ENCODE measurements around the gene CCDC47. TPM values are rescaled to one million over a fixed set of nuclear protein-coding genes. Genes with fewer than 3 reads are reported as not detected.

CCDC47 gene
- polyA plus RNA-seq, 1 donor (not counting 4 experiments of a cell fraction or from before 2014, with no cell fraction given) = 86.4 TPM

DNA sequence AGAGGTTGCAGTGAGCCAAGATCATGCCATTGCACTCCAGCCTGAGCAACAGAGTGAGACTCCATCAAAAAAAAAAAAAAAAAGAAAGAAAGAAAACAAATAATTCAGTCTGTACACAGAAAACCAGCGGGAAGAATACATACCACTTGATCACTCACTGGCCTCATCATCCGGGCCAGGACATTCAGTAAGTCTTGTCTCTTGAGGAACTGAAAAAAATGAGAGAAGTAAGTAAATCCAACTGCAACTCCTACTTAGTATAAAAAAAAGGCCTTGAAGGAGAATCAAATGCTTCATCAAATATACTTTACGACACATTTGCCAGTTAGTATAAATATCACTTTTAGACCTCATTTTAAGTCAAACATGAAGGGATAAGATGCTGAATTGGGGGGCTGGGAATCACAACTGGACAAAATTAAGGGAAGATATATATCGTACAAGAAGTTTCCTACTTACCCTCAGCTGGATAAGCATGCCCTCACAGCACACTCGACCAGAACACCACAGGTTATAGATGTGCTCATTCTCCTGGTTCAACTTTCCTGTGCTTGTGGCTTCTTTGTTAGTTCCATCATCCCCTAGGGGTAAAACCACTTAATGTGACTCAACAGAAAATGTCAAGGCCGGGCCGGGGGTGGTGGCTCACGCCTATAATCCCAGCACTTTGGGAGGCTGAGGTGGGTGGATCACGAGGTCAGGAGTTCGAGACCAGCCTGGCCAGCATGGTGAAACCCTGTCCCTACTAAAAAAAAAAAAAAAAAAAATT, 12.4 kb downstream of the CCDC47 start:
- H3K27me3 ChIP-seq (ENCODE audit: control insufficient read depth, extremely low read depth, insufficient read depth, low read length) = no peaks in the 10 kb centered on the region
- DNase-seq (ENCODE audit: low read depth, low spot score) (no peak), FAIRE-seq (no peak)
- no peaks in the 10 kb centered on the region for H4K20me1 ChIP-seq (ENCODE audit: control insufficient read depth, extremely low read depth, insufficient read depth, low read length)
- H3K79me2 ChIP-seq (ENCODE audit: control insufficient read depth, insufficient read depth, low read length) = peaks cover 9% of the 10 kb centered on the region
- H3K9me1 ChIP-seq (ENCODE audit: control insufficient read depth, extremely low read depth, insufficient read depth, low read length) = no peaks in the 10 kb centered on the region
- no peaks in the 10 kb centered on the region for H3K4me1 ChIP-seq (ENCODE audit: control insufficient read depth, extremely low read depth, insufficient read depth, low read length)
- H3K36me3 ChIP-seq (ENCODE audit: control insufficient read depth in 2 of 2, extremely low read depth in 1 of 2, insufficient read depth in 2 of 2, low read length in 2 of 2) = peaks cover 24 to 31% of the 10 kb centered on the region in 2 experiments
- no peak overlapping the region for H3K9ac ChIP-seq (ENCODE audit: control insufficient read depth, extremely low read depth, insufficient read depth, low read length)
- TF ChIP-seq EZH2 (IDR thresholded peaks at IDR 0.05; ENCODE audit: low read length) (no peak), CTCF (optimal IDR thresholded peaks at IDR 0.05 in 1 of 3, IDR thresholded peaks at IDR 0.05 in 1 of 3, conservative IDR thresholded peaks at IDR 0.05 in 1 of 3; ENCODE audit: extremely low read depth in 1 of 3, insufficient read depth in 2 of 3, low read length in 3 of 3) (no peak)
- no peak overlapping the region for H3K4me2 ChIP-seq (ENCODE audit: control insufficient read depth, extremely low read depth, insufficient read depth, low read depth, low read length)
- H2AFZ ChIP-seq (ENCODE audit: control insufficient read depth, low read length) = no peak overlapping the region
- dilution Hi-C loops (cut with MboI; ENCODE audit: extremely low pct_ligation_motif_present, low sequenced_read_pairs) = no loop called here
- H3K4me3 ChIP-seq (ENCODE audit: control insufficient read depth in 2 of 3, extremely low read depth in 1 of 3, insufficient read depth in 2 of 3, low read depth in 1 of 3, low read length in 3 of 3) = no peak overlapping the region
- no peaks in the 10 kb centered on the region for H3K9me3 ChIP-seq (ENCODE audit: control insufficient read depth, low read depth, low read length)
- H3K27ac ChIP-seq (ENCODE audit: control insufficient read depth, insufficient read depth, low read length) = no peak overlapping the region

- Histone ChIP-seq H2AFZ (ENCODE audit: control insufficient read depth, low read length) (no peak overlapping the region), H3K4me3 (ENCODE audit: control insufficient read depth in 2 of 3, extremely low read depth in 1 of 3, insufficient read depth in 2 of 3, low read depth in 1 of 3, low read length in 3 of 3) (no peak overlapping the region), H4K20me1 (ENCODE audit: control insufficient read depth, extremely low read depth, insufficient read depth, low read length) (no peaks in the 10 kb centered on the region), H3K27ac (ENCODE audit: control insufficient read depth, insufficient read depth, low read length) (no peak overlapping the region), H3K79me2 (ENCODE audit: control insufficient read depth, insufficient read depth, low read length) (no peaks in the 10 kb centered on the region), H3K27me3 (ENCODE audit: control insufficient read depth, extremely low read depth, insufficient read depth, low read length) (no peaks in the 10 kb centered on the region), H3K9ac (ENCODE audit: control insufficient read depth, extremely low read depth, insufficient read depth, low read length) (no peak overlapping the region), H3K4me2 (ENCODE audit: control insufficient read depth, extremely low read depth, insufficient read depth, low read depth, low read length) (no peak overlapping the region), H3K4me1 (ENCODE audit: control insufficient read depth, extremely low read depth, insufficient read depth, low read length) (no peaks in the 10 kb centered on the region), H3K9me1 (ENCODE audit: control insufficient read depth, extremely low read depth, insufficient read depth, low read length) (no peaks in the 10 kb centered on the region), H3K36me3 (ENCODE audit: control insufficient read depth in 2 of 2, extremely low read depth in 1 of 2, insufficient read depth in 2 of 2, low read length in 2 of 2) (peaks cover 26 to 38% of the 10 kb centered on the region in 2 experiments), H3K9me3 (ENCODE audit: control insufficient read depth, low read depth, low read length) (no peaks in the 10 kb centered on the region)
- no peak for FAIRE-seq
- DNase-seq (ENCODE audit: low read depth, low spot score) = no peak
- TF ChIP-seq CTCF (optimal IDR thresholded peaks at IDR 0.05 in 1 of 3, IDR thresholded peaks at IDR 0.05 in 1 of 3, conservative IDR thresholded peaks at IDR 0.05 in 1 of 3; ENCODE audit: extremely low read depth in 1 of 3, insufficient read depth in 2 of 3, low read length in 3 of 3) (no peak), EZH2 (IDR thresholded peaks at IDR 0.05; ENCODE audit: low read length) (no peak)
- dilution Hi-C loops (cut with MboI; ENCODE audit: extremely low pct_ligation_motif_present, low sequenced_read_pairs) = no loop called here
Measured at GRCh38 chr17:63758428-63758827, 15.0 kb downstream of the CCDC47 start.
